GM19351 (cell line): Measurements from ENCODE around the gene MEFV.
"Not testable (repeated sequence)": the region's sequence is repeated elsewhere in the genome, so short reads cannot be mapped to it uniquely, and the experiment has no call there.

ENCODE experiments used
- ATAC-seq: cut with Tn5 transposase; IDR thresholded peaks from one replicate; pipeline ENCODE4 v1.9.1; 2021; ENCODE audit warnings: mild to moderate bottlenecking, moderate library complexity; ENCODE audit not compliant: unreplicated experiment

Gene MEFV

GRCh38 chr16:3256146-3256865 lies at the start of gene MEFV:
Gene MEFV, minus strand, starts transcription at chr16:3256633. Its CDS starts 46 bp downstream, at chr16:3256587.
- no peak for ATAC-seq

GRCh38 chr16:3306078-3306477 lies 49.6 kb upstream of the MEFV start:
- no peak for ATAC-seq

- peak; percentile 97 for ATAC-seq
Observed at GRCh38 chr16:3305109-3306068, 49.0 kb upstream of the MEFV start, which contains the start of the genes TIGD7 and ZNF75A. Gene TIGD7, minus strand, starts transcription at chr16:3305430. Its CDS starts 4,816 bp downstream, at chr16:3300614. Gene ZNF75A, plus strand, starts transcription at chr16:3305497. Its CDS starts 2,932 bp downstream, at chr16:3308429.

GRCh38 chr16:3304370-3304769 lies 47.9 kb upstream of the MEFV start:
- ATAC-seq, result no peak

GRCh38 chr16:3295783-3296182 lies 39.4 kb upstream of the MEFV start:
- ATAC-seq, result no peak

GRCh38 chr16:3295209-3295608 lies 38.8 kb upstream of the MEFV start:
- no peak for ATAC-seq

GRCh38 chr16:3292604-3293003 lies 36.2 kb upstream of the MEFV start:
- no peak for ATAC-seq

- ATAC-seq, result no peak
Observed at GRCh38 chr16:3289998-3290673, 33.7 kb upstream of the MEFV start.

- ATAC-seq, result no peak
Observed at GRCh38 chr16:3285131-3285530, 28.7 kb upstream of the MEFV start.

GRCh38 chr16:3283543-3284447 lies 27.4 kb upstream of the MEFV start:
- no peak for ATAC-seq

- ATAC-seq, result peak; percentile 72
Observed at GRCh38 chr16:3282730-3283542, 26.5 kb upstream of the MEFV start, which contains the start of gene ZNF263. Gene ZNF263, plus strand, starts transcription at chr16:3283491. Its CDS starts 328 bp downstream, at chr16:3283819.

- peak; percentile 28 for ATAC-seq
Observed at GRCh38 chr16:3282103-3282729, 25.8 kb upstream of the MEFV start.

- no peak for ATAC-seq
Observed at GRCh38 chr16:3281222-3281820, 24.9 kb upstream of the MEFV start.

GRCh38 chr16:3276679-3277078 lies 20.2 kb upstream of the MEFV start:
- ATAC-seq, result no peak

GRCh38 chr16:3274947-3275346 lies 18.5 kb upstream of the MEFV start:
- ATAC-seq, result no peak

GRCh38 chr16:3274490-3274889 lies 18.1 kb upstream of the MEFV start:
- no peak for ATAC-seq

GRCh38 chr16:3271281-3271680 lies 14.8 kb upstream of the MEFV start:
- ATAC-seq, result not testable (repeated sequence)

GRCh38 chr16:3270718-3271117 lies 14.3 kb upstream of the MEFV start:
- ATAC-seq, result not testable (repeated sequence)
